Loucy (cell line): ENCODE results near the gene ASTL.

ENCODE experiments used
- H2AFZ ChIP-seq: fragments of 200-600 bp; sonication (generic); 2 replicates; pipeline ENCODE4 v1.6.0; 2016; ENCODE audit warnings: antibody characterized with exemption, mild to moderate bottlenecking, low read length, moderate library complexity
- H3F3A ChIP-seq: fragments of 200-600 bp; 2 replicates; pipeline ENCODE4 v1.6.0; 2016; ENCODE audit warnings: antibody characterized with exemption, low read depth, mild to moderate bottlenecking
- H3K27me3 ChIP-seq: fragments of 200-600 bp; sonication (generic); 2 replicates; pipeline ENCODE4 v1.6.1; 2014; ENCODE audit warnings: low read length, mild to moderate bottlenecking; ENCODE audit not compliant: insufficient read depth, poor library complexity, severe bottlenecking
- H3K36me3 ChIP-seq: fragments of 200-600 bp; sonication (generic); 2 replicates; pipeline ENCODE4 v1.6.1; 2016; ENCODE audit warnings: low read length; ENCODE audit not compliant: insufficient read depth
- H3K4me1 ChIP-seq: fragments of 200-600 bp; sonication (generic); 2 replicates; pipeline ENCODE4 v1.5.1; 2014; ENCODE audit warnings: low read length, mild to moderate bottlenecking; ENCODE audit not compliant: insufficient read depth, poor library complexity, severe bottlenecking
- H3K4me2 ChIP-seq: fragments of 200-600 bp; sonication (generic); 2 replicates; pipeline ENCODE4 v1.6.0; 2014; ENCODE audit warnings: antibody characterized with exemption, low read length, low read depth, mild to moderate bottlenecking; ENCODE audit not compliant: poor library complexity, severe bottlenecking
- H3K4me3 ChIP-seq: fragments of 200-600 bp; sonication (generic); 2 replicates; pipeline ENCODE4 v1.5.1; 2014; ENCODE audit warnings: low read length, mild to moderate bottlenecking, mixed read lengths; ENCODE audit not compliant: poor library complexity, severe bottlenecking
- H3K79me2 ChIP-seq: fragments of 200-600 bp; sonication (generic); 2 replicates; pipeline ENCODE4 v1.6.1; 2014; ENCODE audit warnings: low read length; ENCODE audit not compliant: insufficient read depth
- H3K9ac ChIP-seq: fragments of 200-600 bp; sonication (generic); 2 replicates; pipeline ENCODE4 v1.6.0; 2014; ENCODE audit warnings: mild to moderate bottlenecking, low read depth, low read length, moderate library complexity; ENCODE audit not compliant: poor library complexity, severe bottlenecking
- H3K9me2 ChIP-seq: fragments of 200-600 bp; sonication (generic); replicated peaks from 2 replicates; pipeline ENCODE4 v1.6.1; 2016; ENCODE audit warnings: low read depth, low read length, mixed read lengths
- H3K9me3 ChIP-seq: fragments of 200-600 bp; sonication (generic); 2 replicates; pipeline ENCODE4 v1.6.1; 2014; ENCODE audit warnings: mild to moderate bottlenecking, antibody characterized with exemption, low read length, low read depth; ENCODE audit not compliant: insufficient read depth
- H4K20me1 ChIP-seq: fragments of 200-600 bp; sonication (generic); 2 replicates; pipeline ENCODE4 v1.6.0; 2014; ENCODE audit warnings: antibody characterized with exemption, low read length, mild to moderate bottlenecking; ENCODE audit not compliant: insufficient read depth, poor library complexity, severe bottlenecking
- EZH2phosphoT487 ChIP-seq: fragments of 200-600 bp; IDR thresholded peaks from 2 replicates; pipeline ENCODE4 v1.6.1; 2018; ENCODE audit warnings: antibody characterized with exemption, mild to moderate bottlenecking, moderate library complexity, borderline replicate concordance
- TF ChIP-seq, protein P1 (sequence below): fragments of 200-600 bp; sonication (generic); conservative IDR thresholded peaks from 2 replicates; pipeline ENCODE4 v1.5.1; 2014; ENCODE audit warnings: mild to moderate bottlenecking, antibody characterized with exemption, low read length

Gene ASTL

DNA sequence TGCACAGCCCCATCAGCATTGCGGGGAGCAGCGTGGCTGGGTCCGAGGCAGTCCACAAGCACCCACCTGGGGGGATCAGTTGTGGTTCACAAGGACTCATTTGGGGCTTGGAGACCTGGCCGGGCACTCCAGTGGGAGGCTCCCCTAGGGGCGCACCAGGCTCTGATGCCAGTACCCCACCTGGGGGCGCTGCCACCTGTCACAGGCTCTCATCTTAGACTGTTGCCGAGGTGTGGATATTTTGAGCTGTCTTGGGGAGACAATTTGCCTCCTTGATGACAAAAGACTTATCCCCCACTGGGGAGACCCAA lies 25.0 kb downstream of the ASTL start:
- Histone ChIP-seq H3K9ac (no peak overlapping the region), H3K4me3 (no peak overlapping the region), H3K9me3 (no peaks in the 10 kb centered on the region), H2AFZ (no peak overlapping the region), H3K9me2 (no peaks in the 10 kb centered on the region), H3K79me2 (no peaks in the 10 kb centered on the region), H3F3A (no peaks in the 10 kb centered on the region), H3K27me3 (no peaks in the 10 kb centered on the region), H3K36me3 (no peaks in the 10 kb centered on the region), H4K20me1 (no peaks in the 10 kb centered on the region), H3K4me2 (no peak overlapping the region), H3K4me1 (no peaks in the 10 kb centered on the region)
- TF ChIP-seq, protein P1, sequence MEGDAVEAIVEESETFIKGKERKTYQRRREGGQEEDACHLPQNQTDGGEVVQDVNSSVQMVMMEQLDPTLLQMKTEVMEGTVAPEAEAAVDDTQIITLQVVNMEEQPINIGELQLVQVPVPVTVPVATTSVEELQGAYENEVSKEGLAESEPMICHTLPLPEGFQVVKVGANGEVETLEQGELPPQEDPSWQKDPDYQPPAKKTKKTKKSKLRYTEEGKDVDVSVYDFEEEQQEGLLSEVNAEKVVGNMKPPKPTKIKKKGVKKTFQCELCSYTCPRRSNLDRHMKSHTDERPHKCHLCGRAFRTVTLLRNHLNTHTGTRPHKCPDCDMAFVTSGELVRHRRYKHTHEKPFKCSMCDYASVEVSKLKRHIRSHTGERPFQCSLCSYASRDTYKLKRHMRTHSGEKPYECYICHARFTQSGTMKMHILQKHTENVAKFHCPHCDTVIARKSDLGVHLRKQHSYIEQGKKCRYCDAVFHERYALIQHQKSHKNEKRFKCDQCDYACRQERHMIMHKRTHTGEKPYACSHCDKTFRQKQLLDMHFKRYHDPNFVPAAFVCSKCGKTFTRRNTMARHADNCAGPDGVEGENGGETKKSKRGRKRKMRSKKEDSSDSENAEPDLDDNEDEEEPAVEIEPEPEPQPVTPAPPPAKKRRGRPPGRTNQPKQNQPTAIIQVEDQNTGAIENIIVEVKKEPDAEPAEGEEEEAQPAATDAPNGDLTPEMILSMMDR, result peak; percentile 64
- no peak for TF ChIP-seq EZH2phosphoT487

DNA sequence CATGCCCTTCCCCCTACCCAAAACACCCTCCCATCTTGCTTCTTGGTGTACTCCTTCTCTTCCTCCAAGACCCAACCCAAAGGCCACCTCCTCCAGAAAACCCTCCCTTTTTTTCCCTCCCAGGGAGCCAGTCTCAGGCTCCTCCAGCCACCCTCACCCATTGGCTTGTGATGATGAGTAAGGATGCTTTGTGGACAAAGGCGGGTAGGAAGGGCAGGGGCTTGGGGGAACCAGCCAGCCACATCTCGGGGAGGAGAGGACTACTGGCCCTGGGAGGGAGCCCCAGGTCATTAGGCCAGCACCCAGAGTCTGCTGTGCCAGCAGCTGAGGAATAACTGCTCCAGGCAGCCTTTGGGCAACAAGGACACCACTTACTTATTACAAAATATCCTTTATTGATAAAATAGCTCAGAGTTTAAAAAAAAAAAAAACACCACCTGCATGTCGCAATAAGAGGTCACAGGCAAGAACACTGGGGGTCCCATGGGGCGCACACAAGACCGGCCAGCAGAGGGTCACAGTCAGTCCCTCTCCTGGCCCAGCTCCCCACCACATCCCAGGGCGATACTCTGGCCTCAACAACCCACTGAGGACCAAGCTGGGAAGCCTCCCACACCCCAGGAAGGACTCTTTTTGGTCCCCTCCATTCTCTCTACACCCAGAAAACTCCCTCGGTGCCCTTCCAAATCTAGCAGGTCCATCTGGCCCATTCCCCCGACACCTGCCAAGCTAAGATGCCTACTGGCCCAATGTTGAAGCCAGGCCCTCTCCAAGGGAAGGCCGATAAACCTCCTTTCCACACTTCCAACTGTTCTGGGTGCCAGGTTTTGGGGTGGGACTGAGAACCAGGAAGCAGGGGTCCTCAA lies 25.6 kb downstream of the ASTL start:
- H3K4me3 ChIP-seq, result no peak overlapping the region
- no peak overlapping the region for H3K9ac ChIP-seq
- no peaks in the 10 kb centered on the region for H3K9me3 ChIP-seq
- no peaks in the 10 kb centered on the region for H3K79me2 ChIP-seq
- TF ChIP-seq EZH2phosphoT487, result no peak
- TF ChIP-seq, protein P1, result no peak
- no peak overlapping the region for H2AFZ ChIP-seq
- no peaks in the 10 kb centered on the region for H3K4me1 ChIP-seq
- H3K4me2 ChIP-seq, result no peak overlapping the region
- H3K36me3 ChIP-seq, result no peaks in the 10 kb centered on the region
- H3K27me3 ChIP-seq, result no peaks in the 10 kb centered on the region
- no peaks in the 10 kb centered on the region for H4K20me1 ChIP-seq
- H3K9me2 ChIP-seq, result no peaks in the 10 kb centered on the region
- H3F3A ChIP-seq, result no peaks in the 10 kb centered on the region

DNA sequence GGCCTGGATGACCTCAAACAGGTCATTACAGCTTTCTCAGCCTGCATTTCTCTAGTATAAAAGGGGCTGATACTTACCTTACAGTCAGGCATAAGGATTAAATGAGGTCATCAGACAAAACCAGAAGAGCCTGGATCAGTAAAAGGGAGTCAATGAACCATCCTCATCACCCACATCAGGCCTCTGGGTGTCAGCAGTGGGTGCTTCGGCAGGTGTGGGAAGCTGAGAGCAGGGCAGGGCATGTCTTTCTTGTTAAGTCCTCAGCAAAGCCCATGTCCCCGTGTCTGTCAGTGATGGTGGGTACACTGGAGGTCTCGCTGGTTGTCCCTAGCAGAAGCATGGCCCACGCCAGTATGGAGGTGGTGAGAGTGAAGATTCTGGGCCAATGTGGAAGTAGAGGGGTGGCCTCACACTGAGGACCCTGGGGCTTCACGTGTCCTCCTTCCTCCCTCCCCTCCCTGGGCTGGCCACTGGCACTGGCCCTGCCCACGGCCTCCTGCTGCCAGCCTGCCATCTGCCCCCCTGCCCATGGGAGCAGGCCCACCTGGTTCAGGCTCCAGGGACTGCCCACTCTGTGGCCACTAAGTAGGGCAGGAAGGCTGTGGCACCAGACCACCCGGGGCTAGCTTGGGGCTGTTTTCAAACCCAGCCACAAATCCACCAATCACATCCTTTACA lies 26.3 kb downstream of the ASTL start:
- no peaks in the 10 kb centered on the region for H3K9me3 ChIP-seq
- H3F3A ChIP-seq, result no peaks in the 10 kb centered on the region
- H3K79me2 ChIP-seq, result no peaks in the 10 kb centered on the region
- no peak for TF ChIP-seq EZH2phosphoT487
- TF ChIP-seq, protein P1, result peak; percentile 30; the same call in 1 of the 2 replicates
- no peak overlapping the region for H3K4me3 ChIP-seq
- no peak overlapping the region for H2AFZ ChIP-seq
- H3K9me2 ChIP-seq, result no peaks in the 10 kb centered on the region
- no peaks in the 10 kb centered on the region for H3K27me3 ChIP-seq
- H3K9ac ChIP-seq, result no peak overlapping the region
- no peaks in the 10 kb centered on the region for H3K4me1 ChIP-seq
- H3K36me3 ChIP-seq, result no peaks in the 10 kb centered on the region
- H3K4me2 ChIP-seq, result no peak overlapping the region
- H4K20me1 ChIP-seq, result no peaks in the 10 kb centered on the region
